Measurements from ENCODE around the gene GRIK2.
"Not testable (repeated sequence)": the region's sequence is repeated elsewhere in the genome, so short reads cannot be mapped to it uniquely, and the experiment has no call there.

GRIK2 gene

DNA sequence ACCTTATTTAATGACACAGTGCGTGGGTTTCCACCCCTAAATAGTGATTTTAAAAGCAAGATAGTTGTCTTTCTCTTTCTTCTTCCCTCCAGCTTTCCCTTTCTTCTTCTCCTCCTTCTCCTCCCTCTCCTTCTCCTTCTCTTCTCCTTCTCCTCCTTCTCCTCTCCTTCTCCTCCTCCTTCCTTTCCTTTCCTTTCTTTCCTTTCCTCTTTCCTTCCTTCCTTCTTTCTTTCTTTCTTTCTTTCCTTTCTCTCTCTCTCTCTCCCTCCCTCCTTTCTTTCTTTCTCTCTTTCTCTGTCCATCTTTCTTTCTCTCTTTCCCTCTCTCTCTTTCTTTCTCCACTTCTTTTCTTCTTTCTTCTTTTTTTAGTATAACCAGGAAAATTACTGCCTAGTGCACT is 670.6 kb downstream of the GRIK2 start:
- no peak for DNase-seq

GRCh38 chr6:102066301-102066700 is 672.8 kb downstream of the GRIK2 start:
- no peak for DNase-seq

DNA sequence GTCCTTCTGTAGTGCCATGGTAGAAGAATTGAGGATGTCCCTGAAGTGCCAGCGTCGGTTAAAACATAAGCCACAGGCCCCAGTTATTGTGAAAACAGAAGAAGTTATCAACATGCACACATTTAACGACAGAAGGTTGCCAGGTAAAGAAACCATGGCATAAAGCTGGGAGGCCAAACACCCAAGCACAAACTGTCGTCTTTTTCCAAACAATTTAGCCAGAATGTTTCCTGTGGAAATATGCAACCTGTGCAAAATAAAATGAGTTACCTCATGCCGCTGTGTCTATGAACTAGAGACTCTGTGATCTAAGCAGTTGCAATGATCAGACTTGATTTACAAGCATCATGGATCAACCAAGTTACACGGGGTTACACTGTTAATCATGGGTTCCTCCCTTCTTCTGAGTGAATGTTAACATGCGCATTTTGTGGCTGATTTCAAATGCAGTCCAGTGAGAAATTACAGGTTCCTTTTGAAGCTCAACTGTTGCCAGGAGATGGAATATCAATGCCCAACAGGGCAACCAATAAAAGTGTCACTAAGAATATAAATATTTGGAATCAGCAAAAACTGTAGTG is 674.9 kb downstream of the GRIK2 start:
- DNase-seq, result no peak

- DNase-seq, result no peak
Measured at GRCh38 chr6:102075539-102075938, 682.0 kb downstream of the GRIK2 start.

- no peak for DNase-seq
Measured at GRCh38 chr6:102085257-102085656, 691.7 kb downstream of the GRIK2 start.

- not testable (repeated sequence) for DNase-seq
Measured at GRCh38 chr6:102088160-102088559, 694.7 kb downstream of the GRIK2 start.

GRCh38 chr6:102114402-102114801 is 720.9 kb downstream of the GRIK2 start:
- DNase-seq, result no peak

DNA sequence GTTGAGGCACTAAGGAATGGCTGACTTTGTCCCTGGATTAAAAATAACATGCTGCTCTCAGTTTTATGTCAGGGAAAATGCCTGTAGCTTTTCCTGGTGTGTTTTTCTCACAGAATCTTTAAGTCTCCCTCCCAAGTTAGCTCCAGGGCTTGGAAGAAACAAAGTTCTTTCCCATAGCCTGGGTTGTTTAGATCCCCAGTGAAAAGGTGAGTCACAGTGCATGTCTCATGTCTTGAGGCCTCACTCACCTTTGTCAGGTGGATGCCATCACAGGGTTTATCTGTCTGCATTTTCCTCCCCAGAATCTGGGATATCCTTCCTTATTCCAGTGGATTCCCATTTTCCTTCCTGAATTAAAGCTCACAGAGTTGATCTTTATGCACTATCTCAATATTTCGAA is 722.4 kb downstream of the GRIK2 start:
- no peak for DNase-seq

- DNase-seq, result no peak
Measured at GRCh38 chr6:102118034-102118433, 724.5 kb downstream of the GRIK2 start.
